HepG2 (cell line): ENCODE data around the gene CAMSAP2. TPM values are rescaled to one million over a fixed set of nuclear protein-coding genes. Genes with fewer than 3 reads are reported as not detected.

ENCODE experiments used
- ATAC-seq: fragments of 200-7000 bp; cut with Tn5 transposase; 3 replicates; pipeline ENCODE4 v1.9.1; 2020; ENCODE audit warnings: mild to moderate bottlenecking, moderate library complexity
- BruUV-seq: library from RNA; stranded (reverse); fragments of 400-500 nt; replicated peaks from 2 replicates; lab custom pipeline; 2021; lab: Mats Ljungman, UMichigan
- CTCF ChIA-PET: fragments of 300-600 bp; formaldehyde crosslinking; extraction: SDS; loops from one replicate; lab custom pipeline; 2021; ENCODE audit warnings: low total read pairs, inconsistent platforms, low intra/inter-chr PET ratio; lab: Yijun Ruan, JAX
- POLR2A ChIA-PET: fragments of 350-600 bp; sonication (Branson Sonifier 250); formaldehyde crosslinking; loops from one replicate; lab custom pipeline; 2020; ENCODE audit warnings: antibody characterized with exemption, inconsistent platforms; lab: Yijun Ruan, JAX
- DNase-seq: peaks from one replicate; pipeline ENCODE4 v3.0.0-alpha.2; 2015; ENCODE audit warnings: low spot score
- FAIRE-seq: peaks from 3 replicates; lab custom pipeline; 2011; peaks lifted over from hg19 to GRCh38; lab: Jason Lieb, UNC
- H2AFZ ChIP-seq: one replicate; pipeline ENCODE4 v1.6.1; 2011; ENCODE audit warnings: low read length, inconsistent platforms
- H3K27ac ChIP-seq: fragments of 300-600 bp; 3 replicates; pipeline ENCODE4 v1.8.0; 2011; ENCODE audit warnings: mixed run types, mild to moderate bottlenecking, mixed read lengths, low read length, inconsistent platforms; ENCODE audit not compliant: insufficient read depth; ENCODE audit errors: extremely low read length
- H3K27me3 ChIP-seq, 2 experiments: fragments of 200-600 bp in 1 of 2; 2 replicates in 1 of 2; 3 replicates in 1 of 2; pipeline versions ENCODE4 v1.6.0 to v1.8.0; 2011; ENCODE audit warnings: low read length in 2 of 2, mild to moderate bottlenecking in 2 of 2, moderate library complexity in 2 of 2, inconsistent platforms in 1 of 2; ENCODE audit not compliant: insufficient read depth in 2 of 2, control insufficient read depth in 1 of 2
- H3K36me3 ChIP-seq, 2 experiments: fragments of 200-600 bp in 1 of 2; replicated peaks in 1 of 2; 2 replicates in 1 of 2; 3 replicates in 1 of 2; pipeline versions ENCODE4 v1.5.1 to v1.8.0; 2011; ENCODE audit warnings: low read length in 2 of 2, inconsistent platforms in 1 of 2; ENCODE audit not compliant: insufficient read depth in 2 of 2, control insufficient read depth in 1 of 2
- H3K4me1 ChIP-seq: 2 replicates; pipeline ENCODE4 v1.5.1; 2012; ENCODE audit warnings: low read length, inconsistent platforms; ENCODE audit not compliant: insufficient read depth
- H3K4me2 ChIP-seq: 2 replicates; pipeline ENCODE4 v1.6.0; 2011; ENCODE audit warnings: low read depth, low read length, inconsistent platforms
- H3K4me3 ChIP-seq, 3 experiments: fragments of 200-600 bp in 1 of 3; sonication (generic), shearing (Covaris generic) in 1 of 3; replicated peaks in 1 of 3; 2 replicates each; pipeline ENCODE4 v1.5.1; 2011 to 2016; ENCODE audit warnings: low read length in 3 of 3, inconsistent platforms in 2 of 3, low read depth in 2 of 3, mild to moderate bottlenecking in 2 of 3, control low read depth in 1 of 3, mixed read lengths in 1 of 3; ENCODE audit not compliant: insufficient read depth in 1 of 3
- H3K79me2 ChIP-seq: one replicate; pipeline ENCODE4 v1.6.1; 2011; ENCODE audit warnings: low read length, inconsistent platforms; ENCODE audit not compliant: insufficient read depth
- H3K9ac ChIP-seq: 2 replicates; pipeline ENCODE4 v1.6.0; 2011; ENCODE audit warnings: mild to moderate bottlenecking, low read depth, low read length, inconsistent platforms; ENCODE audit not compliant: insufficient read depth
- H3K9me3 ChIP-seq: 2 replicates; pipeline ENCODE4 v1.5.1; 2012; ENCODE audit warnings: mild to moderate bottlenecking, low read length
- H4K20me1 ChIP-seq: 2 replicates; pipeline ENCODE4 v1.6.0; 2011; ENCODE audit warnings: inconsistent platforms, mild to moderate bottlenecking, low read length, moderate library complexity; ENCODE audit not compliant: insufficient read depth
- FOSL2 ChIP-seq: sonication (generic); formaldehyde crosslinking; IDR thresholded peaks from 2 replicates; pipeline ENCODE4 v1.4.0; 2020; ENCODE audit warnings: missing genetic modification reagents
- NONO ChIP-seq, 2 experiments: fragments of 450-650 bp in 1 of 2; sonication (generic) in 1 of 2; formaldehyde crosslinking in 1 of 2; IDR thresholded peaks in 1 of 2; conservative IDR thresholded peaks in 1 of 2; 2 replicates each; pipeline versions ENCODE4 v1.6.1 to v1.8.0; 2017 to 2022; ENCODE audit warnings: mild to moderate bottlenecking in 1 of 2, missing genetic modification reagents in 1 of 2, moderate library complexity in 1 of 2
- ZKSCAN8 ChIP-seq: IDR thresholded peaks from 2 replicates; pipeline ENCODE4 v1.6.1; 2016; ENCODE audit warnings: borderline replicate concordance, missing genetic modification reagents, missing compliant biosample characterization
- WGBS: methylation state at CpG from one replicate; pipeline ENCODE4 v1.1.6; 2017; ENCODE audit warnings: low lambda C conversion rate; 5-methylcytosine and 5-hydroxymethylcytosine counted together
- in situ Hi-C: cut with HindIII; loops from 2 replicates; pipeline ENCODE4 v1.10.0; 2017; ENCODE audit warnings: low pct_unique_long_range_greater_than_20kb; ENCODE audit not compliant: extremely low pct_ligation_motif_present
- intact Hi-C: fragments of 100-400 bp; cut with micrococcal nuclease; formaldehyde crosslinking; loops from one replicate; pipeline ENCODE4 v1.10.0; 2022; ENCODE audit not compliant: unreplicated experiment
- polyA plus RNA-seq, 8 experiments: library from polyadenylated mRNA; depleted of rRNA in 3 of 8; stranded (reverse) in 7 of 8; unstranded in 1 of 8; fragments of >200 nt; fragmentation: Illumina TruSeq in 4 of 8; extraction: Trizol in 4 of 8; gene quantifications; 2 replicates each; pipeline versions ENCODE4 v1.2.1 to v1.2.3, GENCODE V29; 2011 to 2016; ENCODE audit warnings: low read depth in 4 of 8, missing spikeins in 1 of 8, mixed read lengths in 1 of 8; ENCODE audit not compliant: insufficient read depth in 1 of 8
- total RNA-seq, 5 experiments: library from RNA; depleted of rRNA; stranded (reverse); fragments of >200 nt; fragmentation: Illumina TruSeq; extraction: Trizol; gene quantifications; 2 replicates each; pipeline ENCODE4 v1.2.3, GENCODE V29; 2016; ENCODE audit warnings: low read depth in 1 of 5
- TF ChIP-seq, protein P1 (sequence below), 2 experiments: fragments of 450-650 bp in 1 of 2; sonication (generic) in 1 of 2; formaldehyde crosslinking; IDR thresholded peaks; 2 replicates each; pipeline versions ENCODE4 v1.5.0 to v1.8.0; 2020 to 2022; ENCODE audit warnings: mild to moderate bottlenecking in 1 of 2, missing genetic modification reagents in 1 of 2
- TF ChIP-seq, protein P2 (sequence below): sonication (generic); formaldehyde crosslinking; IDR thresholded peaks from 2 replicates; pipeline ENCODE4 v1.4.0; 2020; ENCODE audit warnings: missing genetic modification reagents
- TF ChIP-seq, protein P3 (sequence below): sonication (generic); formaldehyde crosslinking; IDR thresholded peaks from 2 replicates; pipeline ENCODE4 v1.9.0; 2022; ENCODE audit warnings: low read depth, missing genetic modification reagents

Gene CAMSAP2
- total and polyA plus RNA-seq, 2 of the 13 experiments (the other 11 are each of a cell fraction or from before 2014, with no cell fraction given) = 3.4 to 8.2 TPM

DNA sequence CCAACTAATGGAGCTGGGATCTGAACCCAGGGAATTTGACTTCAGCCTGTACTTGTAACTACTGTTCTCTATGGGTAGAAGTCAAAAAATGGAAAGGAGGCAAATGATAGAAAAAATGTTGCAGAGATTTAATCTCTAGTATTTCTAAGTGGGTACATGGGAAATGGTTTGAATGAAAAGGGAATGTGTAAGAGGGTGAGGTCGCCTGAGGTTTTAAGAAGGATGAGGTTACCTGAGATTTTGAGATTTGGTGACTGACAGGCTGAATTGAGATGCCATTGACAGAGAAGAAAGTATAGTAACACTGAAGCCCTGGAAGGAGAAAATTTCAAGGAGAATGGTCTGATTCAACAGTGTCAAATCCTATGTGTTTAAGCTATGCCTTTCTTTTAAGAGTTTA lies 5.5 kb downstream of the CAMSAP2 start:
- Histone ChIP-seq H3K36me3 (0 out of 5 replicates have a peak, but pooled peaks cover 0 to 2% of the 10 kb centered on the region in 2 experiments), H4K20me1 (0 out of 2 replicates have a peak, but pooled peaks cover 6% of the 10 kb centered on the region), H3K9me3 (no peaks in the 10 kb centered on the region), H3K27ac (no peak overlapping the region), H3K9ac (no peak overlapping the region), H3K27me3 (no peaks in the 10 kb centered on the region; a peak in 1 of 5 replicates), H2AFZ (no peak overlapping the region), H3K4me2 (no peak overlapping the region), H3K4me1 (peaks cover 39% of the 10 kb centered on the region), H3K4me3 (no peak overlapping the region), H3K79me2 (peaks cover 54% of the 10 kb centered on the region)
- ChIA-PET CTCF (no interaction called here), POLR2A (interaction anchor here (2.1 kb wide), 1 partner anchor 74 kb away, joined by 9 read pairs; the partner anchor contains the start of gene DDX59)
- TF ChIP-seq ZKSCAN8 (CRISPR knock-in tag) (no peak), NONO (IDR thresholded peaks at IDR 0.05) (no peak), NONO (CRISPR knock-in tag; conservative IDR thresholded peaks at IDR 0.05) (no peak), FOSL2 (no peak)
- TF ChIP-seq, protein P1, sequence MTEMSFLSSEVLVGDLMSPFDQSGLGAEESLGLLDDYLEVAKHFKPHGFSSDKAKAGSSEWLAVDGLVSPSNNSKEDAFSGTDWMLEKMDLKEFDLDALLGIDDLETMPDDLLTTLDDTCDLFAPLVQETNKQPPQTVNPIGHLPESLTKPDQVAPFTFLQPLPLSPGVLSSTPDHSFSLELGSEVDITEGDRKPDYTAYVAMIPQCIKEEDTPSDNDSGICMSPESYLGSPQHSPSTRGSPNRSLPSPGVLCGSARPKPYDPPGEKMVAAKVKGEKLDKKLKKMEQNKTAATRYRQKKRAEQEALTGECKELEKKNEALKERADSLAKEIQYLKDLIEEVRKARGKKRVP (CRISPR knock-in tag; IDR thresholded peaks at IDR 0.05) = no peak
- TF ChIP-seq, protein P2, sequence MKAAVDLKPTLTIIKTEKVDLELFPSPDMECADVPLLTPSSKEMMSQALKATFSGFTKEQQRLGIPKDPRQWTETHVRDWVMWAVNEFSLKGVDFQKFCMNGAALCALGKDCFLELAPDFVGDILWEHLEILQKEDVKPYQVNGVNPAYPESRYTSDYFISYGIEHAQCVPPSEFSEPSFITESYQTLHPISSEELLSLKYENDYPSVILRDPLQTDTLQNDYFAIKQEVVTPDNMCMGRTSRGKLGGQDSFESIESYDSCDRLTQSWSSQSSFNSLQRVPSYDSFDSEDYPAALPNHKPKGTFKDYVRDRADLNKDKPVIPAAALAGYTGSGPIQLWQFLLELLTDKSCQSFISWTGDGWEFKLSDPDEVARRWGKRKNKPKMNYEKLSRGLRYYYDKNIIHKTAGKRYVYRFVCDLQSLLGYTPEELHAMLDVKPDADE = no peak
- TF ChIP-seq, protein P3, sequence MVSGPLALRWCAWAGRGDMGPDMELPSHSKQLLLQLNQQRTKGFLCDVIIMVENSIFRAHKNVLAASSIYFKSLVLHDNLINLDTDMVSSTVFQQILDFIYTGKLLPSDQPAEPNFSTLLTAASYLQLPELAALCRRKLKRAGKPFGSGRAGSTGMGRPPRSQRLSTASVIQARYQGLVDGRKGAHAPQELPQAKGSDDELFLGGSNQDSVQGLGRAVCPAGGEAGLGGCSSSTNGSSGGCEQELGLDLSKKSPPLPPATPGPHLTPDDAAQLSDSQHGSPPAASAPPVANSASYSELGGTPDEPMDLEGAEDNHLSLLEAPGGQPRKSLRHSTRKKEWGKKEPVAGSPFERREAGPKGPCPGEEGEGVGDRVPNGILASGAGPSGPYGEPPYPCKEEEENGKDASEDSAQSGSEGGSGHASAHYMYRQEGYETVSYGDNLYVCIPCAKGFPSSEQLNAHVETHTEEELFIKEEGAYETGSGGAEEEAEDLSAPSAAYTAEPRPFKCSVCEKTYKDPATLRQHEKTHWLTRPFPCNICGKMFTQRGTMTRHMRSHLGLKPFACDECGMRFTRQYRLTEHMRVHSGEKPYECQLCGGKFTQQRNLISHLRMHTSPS = no peak
- no peak for ATAC-seq
- 98% methylated on average over 1 of the region's 1 CpG for WGBS
- in situ Hi-C loops (no loop called here), intact Hi-C loops (no loop called here)
- no peak for DNase-seq
- no peak for FAIRE-seq
- BruUV-seq = no TSS peak
